Stimulated activated CD8-positive, alpha-beta memory T cell treated with anti-CD3 and anti-CD28 coated beads, Interleukin-12 subunit alpha, Interleukin-12 subunit beta, amount 100 ng/mL, for 4 hours (primary cell): ENCODE measurements around the gene KSR2.

Source experiments
- DNase-seq: peaks from one replicate; pipeline ENCODE4 v3.0.0-alpha.2; 2020; ENCODE audit warnings: low read depth

KSR2 gene

GRCh38 chr12:117622741-117623140 is 346.0 kb downstream of the KSR2 start:
- DNase-seq = no peak

DNA sequence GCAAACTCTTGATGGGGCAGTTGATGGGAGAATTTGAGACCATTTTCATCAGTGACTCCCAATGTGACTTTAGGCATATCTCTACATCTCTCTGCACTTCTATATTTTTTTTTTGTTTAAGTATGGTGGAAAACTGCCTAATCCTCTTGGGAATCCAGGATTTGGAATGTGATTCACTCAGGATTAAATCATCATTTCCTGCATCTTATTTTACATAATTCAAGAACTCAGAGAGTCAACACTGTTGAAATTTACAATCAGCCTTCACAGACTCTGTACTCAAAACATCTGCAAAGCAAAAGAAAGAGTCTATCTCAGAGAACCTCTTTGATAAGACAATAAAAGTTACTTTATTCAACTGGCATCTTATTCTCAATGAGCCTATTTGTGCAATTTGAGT is 346.7 kb downstream of the KSR2 start:
- DNase-seq = no peak

DNA sequence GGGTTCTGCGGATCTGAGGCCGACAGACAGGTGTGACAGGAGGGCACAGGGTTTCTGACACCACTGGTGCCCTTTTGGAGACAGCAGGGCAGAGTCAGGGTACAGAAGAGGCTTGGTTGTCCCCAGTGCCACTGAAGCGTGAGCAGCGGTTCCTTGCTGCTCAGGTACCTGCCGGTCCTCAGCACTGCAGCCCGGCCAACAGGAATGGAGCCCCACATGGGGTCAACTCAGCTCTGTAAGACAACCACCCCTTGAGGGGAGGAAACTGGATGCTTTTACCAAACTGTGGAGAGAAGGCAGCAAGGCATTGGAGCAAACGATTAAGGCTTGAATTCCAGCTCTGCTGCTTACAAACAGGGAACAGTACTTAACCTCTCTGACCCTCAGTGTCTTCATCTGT is 361.0 kb downstream of the KSR2 start:
- DNase-seq = no peak

DNA sequence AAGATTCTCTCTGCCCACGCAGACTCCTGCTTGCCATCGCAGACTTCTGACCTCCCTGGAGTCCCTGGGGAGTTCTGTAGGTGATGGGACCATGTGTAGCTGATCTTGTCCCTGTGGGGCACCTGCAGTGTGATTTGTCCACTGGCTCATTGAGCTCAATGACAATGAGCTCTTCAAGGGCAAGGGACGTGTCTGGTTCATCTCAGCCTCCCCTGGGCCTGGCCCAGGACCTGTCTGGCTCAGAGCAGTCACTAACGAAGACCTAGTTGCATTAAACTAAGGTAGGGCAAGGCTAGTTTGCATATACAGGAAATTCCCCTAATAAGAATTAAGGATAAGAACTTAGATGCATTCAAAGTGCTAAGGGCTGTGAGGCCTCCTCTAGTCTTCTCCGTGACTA is 361.8 kb downstream of the KSR2 start:
- no peak for DNase-seq

DNA sequence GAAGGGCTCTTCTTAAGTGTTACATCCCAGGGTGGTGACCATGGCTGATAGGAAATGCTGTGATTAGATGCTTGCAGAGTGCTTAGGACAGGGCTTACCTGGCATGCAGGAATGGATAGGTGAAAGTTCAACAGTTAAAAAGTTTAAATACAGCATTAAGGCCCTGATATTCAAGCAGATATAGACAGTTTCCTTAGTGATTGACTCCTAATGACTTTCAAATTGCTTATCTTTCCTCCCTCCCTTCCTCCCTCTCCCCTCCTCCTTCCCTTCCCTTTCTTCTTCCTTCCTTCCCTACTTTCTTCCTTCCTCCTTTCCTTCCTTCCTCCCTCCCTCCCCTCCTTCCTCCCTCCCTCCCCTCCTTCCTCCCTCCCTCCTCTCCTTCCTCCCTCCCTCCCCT is 362.8 kb downstream of the KSR2 start:
- DNase-seq = no peak

GRCh38 chr12:117603316-117604113 is 365.3 kb downstream of the KSR2 start:
- DNase-seq = no peak

DNA sequence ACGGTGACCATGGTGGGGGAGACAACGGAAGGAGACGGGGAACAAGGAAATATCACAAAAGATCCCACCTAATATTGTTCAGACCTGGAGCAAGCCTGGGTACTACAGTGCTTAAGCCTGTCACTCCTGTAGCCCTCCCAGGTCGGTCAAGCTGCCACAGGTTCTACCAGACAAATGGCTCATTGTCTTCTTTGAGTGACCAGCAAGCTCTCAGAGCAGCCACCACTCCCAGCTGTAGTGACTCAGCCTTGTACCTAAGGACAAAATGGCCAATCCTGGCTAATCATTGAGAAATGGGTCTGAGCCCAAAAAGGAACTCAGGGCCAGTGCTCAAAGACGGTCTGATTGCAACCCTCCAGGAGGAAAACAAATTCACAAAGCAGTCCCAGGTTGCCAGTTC is 368.9 kb downstream of the KSR2 start:
- DNase-seq = no peak

GRCh38 chr12:117596968-117597367 is 371.8 kb downstream of the KSR2 start:
- no peak for DNase-seq

- no peak for DNase-seq
Observed at GRCh38 chr12:117595751-117596150, 373.0 kb downstream of the KSR2 start.

- no peak for DNase-seq
Observed at GRCh38 chr12:117594481-117594880, 374.3 kb downstream of the KSR2 start.

GRCh38 chr12:117593815-117594400 is 374.9 kb downstream of the KSR2 start:
- no peak for DNase-seq

DNA sequence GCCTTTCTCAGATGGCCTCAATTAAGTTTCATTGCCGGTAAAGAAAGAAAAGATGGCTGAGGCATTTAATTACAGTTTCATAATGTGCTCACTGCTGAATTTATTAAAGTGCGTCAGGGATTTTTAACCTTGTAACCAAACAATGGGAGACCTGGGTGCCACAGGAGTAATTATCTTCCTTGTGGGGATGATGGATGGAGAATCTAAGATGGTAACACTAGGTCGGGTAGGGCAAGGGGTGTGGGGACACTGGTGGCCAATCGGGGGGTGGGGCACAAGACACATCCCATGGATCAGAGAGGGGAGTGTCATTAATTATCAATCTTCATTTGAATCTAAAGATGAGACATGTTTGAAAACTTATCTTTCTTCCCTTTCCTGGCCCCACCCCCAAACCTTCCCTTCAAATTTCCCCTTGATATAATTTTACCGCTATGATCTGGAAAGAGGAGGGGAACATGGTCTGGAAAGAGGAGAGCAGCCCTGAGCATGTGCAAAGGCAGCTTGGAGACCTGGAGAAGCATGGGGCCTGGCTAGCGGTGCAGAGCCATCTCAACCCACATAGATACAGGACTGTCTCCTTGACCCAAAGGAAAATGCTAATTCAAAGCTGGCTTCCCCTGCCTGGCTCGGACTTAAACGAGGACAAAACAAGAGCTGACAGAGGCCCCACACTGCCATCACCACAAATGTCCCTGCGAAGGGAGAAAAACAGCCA is 376.0 kb downstream of the KSR2 start:
- DNase-seq = no peak

DNA sequence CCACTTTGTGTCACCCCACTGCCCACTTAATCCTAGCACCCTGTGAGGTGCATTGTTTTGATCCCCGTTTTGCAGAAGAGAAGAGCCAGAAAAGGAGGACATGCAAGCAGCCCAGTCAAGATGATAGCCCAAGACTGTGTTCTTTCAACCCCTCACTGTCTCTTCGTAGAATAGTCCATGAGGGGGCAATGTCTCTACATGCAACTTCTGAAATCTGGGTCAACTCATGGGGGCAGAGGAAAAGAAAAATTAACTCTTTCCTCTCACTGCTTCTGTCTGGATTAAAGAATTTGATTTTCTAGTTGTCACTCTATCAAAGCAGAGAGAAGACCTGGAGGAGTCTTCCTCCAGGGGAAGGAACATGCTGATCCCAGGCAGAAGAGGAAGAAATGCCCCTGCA is 377.8 kb downstream of the KSR2 start:
- DNase-seq = no peak

DNA sequence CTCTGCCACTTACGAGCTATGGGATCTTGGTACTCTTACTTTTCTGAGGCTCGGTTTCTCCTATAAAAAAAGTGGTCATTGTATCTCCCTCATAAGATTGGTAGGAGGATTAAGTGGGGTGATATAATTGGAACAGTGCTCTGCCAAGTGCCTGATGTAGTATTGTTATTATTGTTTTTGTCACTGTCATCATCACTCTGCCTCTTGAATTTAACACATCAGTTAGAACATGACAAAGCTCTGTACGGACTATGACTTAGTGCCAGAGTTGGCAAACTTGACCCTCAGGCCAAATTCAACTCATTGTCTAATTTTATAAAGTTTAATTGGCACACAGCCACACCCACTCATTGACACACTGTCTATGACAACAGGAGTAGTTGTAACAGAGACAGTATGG is 378.4 kb downstream of the KSR2 start:
- DNase-seq = no peak

DNA sequence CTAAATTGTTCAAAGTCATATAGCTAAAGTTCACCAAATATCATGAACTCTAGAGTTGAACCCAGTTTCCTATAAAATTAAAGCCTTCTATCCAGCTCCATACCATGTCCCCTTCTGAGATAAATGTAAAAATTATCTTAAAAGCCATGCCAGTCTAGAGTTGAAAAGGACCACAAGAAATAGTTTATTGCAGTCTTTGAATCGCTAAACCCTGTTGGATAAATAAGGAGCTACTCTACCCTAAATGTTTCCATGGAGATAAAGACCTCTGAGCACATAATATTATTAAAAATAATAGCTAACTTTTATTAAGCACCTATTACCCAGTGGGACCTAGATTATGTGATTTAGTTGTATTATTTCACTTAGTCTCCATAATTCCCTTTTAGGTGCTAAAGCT is 379.8 kb downstream of the KSR2 start:
- no peak for DNase-seq

GRCh38 chr12:117587631-117588287 is 381.0 kb downstream of the KSR2 start:
- no peak for DNase-seq

GRCh38 chr12:117583677-117584225 is 385.0 kb downstream of the KSR2 start:
- no peak for DNase-seq

- no peak for DNase-seq
Observed at GRCh38 chr12:117583092-117583491, 385.7 kb downstream of the KSR2 start.

DNA sequence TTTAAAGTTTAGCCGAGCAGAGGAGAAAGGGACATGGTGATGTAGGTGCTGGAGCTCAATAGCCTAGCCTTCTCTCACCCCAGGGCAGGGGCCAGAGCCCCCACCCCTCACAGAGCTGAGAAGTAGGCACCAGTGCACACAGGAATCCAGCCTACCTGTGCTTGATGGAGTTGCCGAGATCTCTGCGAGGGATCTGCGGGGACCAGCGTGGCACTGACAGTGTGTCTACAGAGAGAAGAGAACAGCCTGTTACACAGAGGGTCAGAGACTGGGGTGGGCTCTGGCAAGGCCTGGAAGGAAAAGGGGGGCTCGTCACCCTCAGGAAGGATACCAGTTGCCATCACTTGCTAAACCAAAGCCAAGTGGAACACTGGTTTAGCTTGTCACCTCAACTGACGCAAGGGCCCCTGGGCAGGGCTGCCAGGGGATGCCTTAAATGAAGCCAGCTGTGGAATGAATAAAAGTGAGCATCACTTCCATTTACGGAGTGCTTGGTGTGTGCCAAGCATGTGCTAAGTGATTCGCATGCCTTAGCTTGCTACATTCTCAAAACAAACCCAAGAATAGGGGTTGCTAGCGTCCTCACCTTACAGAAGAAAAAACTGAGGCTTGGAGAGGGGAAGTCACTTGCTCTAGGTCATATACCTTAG is 386.5 kb downstream of the KSR2 start:
- no peak for DNase-seq

DNA sequence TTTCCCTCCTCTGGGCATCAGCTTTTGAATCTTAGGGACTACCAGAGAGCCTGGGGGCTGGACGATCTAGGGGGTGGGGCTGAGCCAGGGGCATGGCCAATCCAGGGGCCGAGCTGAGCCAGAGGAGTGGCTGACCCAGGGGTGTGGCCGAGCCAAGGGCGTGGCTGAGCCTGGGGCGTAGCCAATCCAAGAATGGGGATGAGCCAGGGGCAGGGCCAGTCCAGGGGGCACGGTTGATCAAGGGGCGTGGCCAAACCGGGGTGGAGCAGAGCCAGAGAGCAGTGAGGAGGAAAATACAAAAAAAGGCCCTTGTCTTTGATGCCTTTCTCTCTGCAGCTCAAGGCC is 388.1 kb downstream of the KSR2 start:
- no peak for DNase-seq

- DNase-seq = no peak
Observed at GRCh38 chr12:117580015-117580717, 388.6 kb downstream of the KSR2 start.
